Ectodermal cell (in vitro differentiated cells): ENCODE data around the gene TUBB6.
A peak's percentile ranks its signal among the peaks of the same experiment; 100 is the strongest.

Source experiments
- H3K27ac ChIP-seq: 2 replicates; pipeline ENCODE4 v1.7.0; 2013; ENCODE audit warnings: mild to moderate bottlenecking, low read depth, low read length; ENCODE audit not compliant: insufficient read depth, poor library complexity, severe bottlenecking
- H3K27me3 ChIP-seq: 2 replicates; pipeline ENCODE4 v1.7.0; 2013; ENCODE audit warnings: mild to moderate bottlenecking, low read length; ENCODE audit not compliant: insufficient read depth, control insufficient read depth, poor library complexity, severe bottlenecking
- H3K36me3 ChIP-seq: one replicate; pipeline ENCODE4 v1.7.0; 2013; ENCODE audit warnings: low read length; ENCODE audit not compliant: control insufficient read depth, insufficient read depth
- H3K4me1 ChIP-seq: one replicate; pipeline ENCODE4 v1.7.0; 2013; ENCODE audit warnings: low read length; ENCODE audit not compliant: control insufficient read depth, insufficient read depth
- H3K4me3 ChIP-seq: 2 replicates; pipeline ENCODE4 v1.7.0; 2013; ENCODE audit warnings: low read depth, low read length, control low read depth; ENCODE audit not compliant: insufficient read depth
- H3K9me3 ChIP-seq: 2 replicates; pipeline ENCODE4 v1.7.0; 2013; ENCODE audit warnings: mild to moderate bottlenecking, low read length, moderate library complexity; ENCODE audit not compliant: control insufficient read depth
- WGBS, 2 experiments: methylation state at CpG; one replicate each; pipeline ENCODE4 v1.1.7; 2013; ENCODE audit warnings: missing lambda C conversion rate in 2 of 2; 5-methylcytosine and 5-hydroxymethylcytosine counted together

TUBB6 gene

DNA sequence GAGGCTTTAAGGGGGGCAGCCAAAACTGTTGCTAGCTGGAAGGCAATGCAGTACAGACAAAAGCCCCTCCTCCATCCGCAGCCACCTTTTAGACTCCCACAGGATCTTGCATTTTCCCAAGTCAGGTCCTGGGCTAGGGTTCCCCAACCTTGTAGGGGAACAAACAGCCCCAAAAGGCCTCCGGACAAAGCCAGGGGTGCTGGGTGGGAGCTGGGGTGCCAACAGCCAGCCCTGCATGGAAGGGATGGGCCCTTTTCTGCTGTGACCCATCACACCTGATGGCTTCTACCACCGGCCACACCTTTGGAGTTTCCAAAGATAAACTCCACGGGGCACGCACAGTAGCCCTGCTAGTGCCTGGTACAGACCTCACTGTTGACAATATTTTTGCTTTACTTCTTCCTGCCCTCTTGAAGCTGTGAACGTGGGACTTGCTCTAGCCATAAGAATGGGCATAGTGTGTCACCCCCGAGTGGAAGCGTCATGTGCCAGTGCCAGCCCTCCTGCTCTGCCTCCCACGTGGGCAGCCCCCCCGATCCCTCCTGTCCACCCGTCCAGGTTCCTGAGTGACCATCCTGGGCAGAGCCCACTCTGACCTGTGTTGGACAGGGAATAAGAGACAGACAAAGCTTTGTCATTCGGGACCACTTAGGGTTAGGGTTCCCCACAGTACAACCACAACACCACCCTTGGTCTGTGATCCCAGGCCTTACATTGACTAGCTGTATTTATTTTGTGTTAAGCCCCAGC lies 18.8 kb downstream of the TUBB6 start:
- WGBS, 2 experiments: 95% methylated on average over 12 of the region's 12 CpGs
- H3K9me3 ChIP-seq: no peaks in the 10 kb centered on the region
- no peak overlapping the region for H3K27ac ChIP-seq
- peaks cover 14% of the 10 kb centered on the region for H3K36me3 ChIP-seq
- no peak overlapping the region for H3K4me3 ChIP-seq
- no peaks in the 10 kb centered on the region for H3K4me1 ChIP-seq
- no peaks in the 10 kb centered on the region for H3K27me3 ChIP-seq

DNA sequence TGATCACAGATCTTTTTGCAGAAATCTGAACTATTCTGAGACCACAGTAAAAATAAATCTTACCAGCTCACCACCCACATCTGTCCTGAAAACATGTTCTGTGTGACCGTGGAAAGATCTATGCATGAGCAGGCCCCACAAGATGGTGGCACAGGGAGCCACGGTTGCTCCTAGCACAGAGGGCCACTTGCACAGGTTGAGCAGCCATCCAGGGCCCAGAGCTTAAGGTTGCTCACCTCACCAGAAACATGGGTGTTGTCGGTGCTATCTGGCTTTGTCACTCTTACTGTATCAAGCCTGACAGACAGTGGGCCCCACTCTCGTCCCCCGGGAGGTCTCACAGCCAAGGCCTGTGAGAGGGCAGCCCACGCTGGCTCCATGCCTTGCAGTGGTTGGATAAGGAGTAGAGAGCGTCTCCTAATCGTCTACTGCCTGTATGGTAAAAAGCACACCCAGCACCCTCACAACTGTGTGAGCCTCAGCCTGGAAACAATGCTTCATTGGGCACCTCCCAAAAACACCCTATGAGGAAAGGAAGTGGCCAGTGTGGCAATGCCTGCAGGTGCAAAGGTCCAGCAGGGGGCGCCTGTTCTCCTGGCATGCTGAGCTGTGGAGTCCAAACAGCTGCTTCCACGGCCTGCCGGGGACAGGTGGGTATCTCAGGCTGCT lies 19.6 kb downstream of the TUBB6 start:
- H3K36me3 ChIP-seq: peaks cover 14% of the 10 kb centered on the region
- H3K4me3 ChIP-seq: no peak overlapping the region

DNA sequence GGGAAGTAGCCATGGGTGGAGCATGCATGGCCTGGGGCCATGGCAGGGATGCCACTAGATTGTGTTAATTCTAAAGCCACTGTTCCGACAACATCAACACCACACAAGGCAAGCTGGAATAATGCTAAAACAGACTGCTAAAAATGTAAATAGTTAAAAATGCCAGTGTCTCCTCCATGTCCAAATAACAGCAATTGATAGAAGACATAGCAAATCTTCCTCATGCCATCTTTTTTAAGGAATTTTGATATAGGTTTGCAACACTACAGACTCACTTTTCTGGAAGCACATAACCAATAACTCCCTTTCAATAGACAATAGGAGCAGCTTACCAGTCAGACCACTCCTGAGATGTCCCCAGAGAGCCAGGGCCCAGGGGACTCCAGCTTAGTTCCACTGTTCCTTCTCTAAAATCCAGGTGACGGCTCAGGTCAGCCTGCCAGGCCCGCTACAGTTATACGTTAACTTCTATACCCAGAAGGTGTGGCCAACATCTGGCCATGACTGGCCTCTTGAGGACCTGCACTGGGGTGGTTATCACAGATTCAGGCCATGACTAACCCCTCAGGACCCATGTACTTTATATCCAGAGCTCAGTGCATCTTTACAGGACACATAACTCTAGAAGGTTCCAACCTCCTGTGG lies 20.3 kb downstream of the TUBB6 start:
- H3K4me3 ChIP-seq: no peak overlapping the region
- no peak overlapping the region for H3K27ac ChIP-seq
- H3K36me3 ChIP-seq: peaks cover 14% of the 10 kb centered on the region
- no peaks in the 10 kb centered on the region for H3K4me1 ChIP-seq
- 94 to 96% methylated on average over 3 to 4 of the region's 4 CpGs for WGBS, 2 experiments
- H3K9me3 ChIP-seq: no peaks in the 10 kb centered on the region
- H3K27me3 ChIP-seq: no peaks in the 10 kb centered on the region

More for the DNA sequence above, 19.6 kb downstream of the TUBB6 start:
- Histone ChIP-seq H3K27ac (no peak overlapping the region), H3K4me1 (no peaks in the 10 kb centered on the region), H3K9me3 (no peaks in the 10 kb centered on the region), H3K27me3 (no peaks in the 10 kb centered on the region)
- WGBS, 2 experiments: 65 to 68% methylated on average over 11 of the region's 11 CpGs

DNA sequence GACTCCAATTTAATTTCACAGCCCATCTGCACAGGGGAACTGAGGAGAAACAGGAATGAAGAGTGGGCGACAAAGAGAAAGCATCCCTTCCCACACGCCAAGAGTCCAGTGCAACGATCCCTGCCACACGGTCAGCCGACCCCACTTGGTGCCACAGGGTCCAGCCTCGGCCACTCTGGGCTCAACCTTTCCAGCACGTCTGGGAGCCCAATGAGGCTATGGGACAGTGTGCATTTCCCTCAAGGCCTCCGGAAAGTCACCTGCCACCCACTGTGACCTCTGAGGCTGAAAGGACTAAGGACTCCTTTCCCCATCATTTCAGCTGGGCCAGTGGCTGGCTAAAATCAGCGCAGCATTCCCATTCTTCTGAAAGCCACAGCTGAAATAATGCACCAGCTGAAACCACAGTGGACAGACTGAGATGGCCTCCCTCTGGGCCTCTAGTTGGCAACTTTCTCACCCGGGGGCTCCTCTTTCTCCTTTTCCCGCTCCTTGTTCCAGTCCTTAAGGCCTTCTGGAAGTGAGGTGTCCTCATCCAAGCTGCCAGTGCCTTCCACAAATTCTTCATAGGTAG lies 21.2 kb downstream of the TUBB6 start:
- H3K27ac ChIP-seq: no peak overlapping the region
- 94 to 95% methylated on average over 11 of the region's 11 CpGs for WGBS, 2 experiments
- H3K4me1 ChIP-seq: peaks cover 6% of the 10 kb centered on the region
- no peaks in the 10 kb centered on the region for H3K9me3 ChIP-seq
- H3K4me3 ChIP-seq: no peak overlapping the region
- peaks cover 14% of the 10 kb centered on the region for H3K36me3 ChIP-seq
- no peaks in the 10 kb centered on the region for H3K27me3 ChIP-seq

DNA sequence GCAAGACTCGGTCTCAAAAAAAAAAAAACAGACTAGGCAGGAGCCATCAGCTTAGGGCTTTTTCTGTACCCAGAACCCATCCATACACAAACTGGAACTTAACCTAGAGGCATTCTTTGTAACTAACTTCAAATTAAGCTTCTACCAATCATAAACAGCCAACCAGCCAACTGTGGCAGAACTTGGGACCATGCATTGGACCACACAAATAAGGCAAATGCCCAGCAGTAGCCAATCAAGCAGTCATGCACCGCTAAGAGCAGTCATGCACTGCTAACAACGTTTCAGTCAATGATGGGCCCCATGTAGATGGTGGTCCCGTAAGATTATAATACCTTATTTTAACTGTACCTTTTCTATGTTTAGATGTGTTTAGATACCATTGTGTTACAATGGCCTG lies 22.7 kb downstream of the TUBB6 start:
- 90 to 95% methylated on average over 4 of the region's 4 CpGs for WGBS, 2 experiments
- H3K36me3 ChIP-seq: peaks cover 12% of the 10 kb centered on the region
- peaks cover 21% of the 10 kb centered on the region for H3K4me1 ChIP-seq
- no peak overlapping the region for H3K4me3 ChIP-seq
- no peak overlapping the region for H3K27ac ChIP-seq
- H3K27me3 ChIP-seq: no peaks in the 10 kb centered on the region
- no peaks in the 10 kb centered on the region for H3K9me3 ChIP-seq

DNA sequence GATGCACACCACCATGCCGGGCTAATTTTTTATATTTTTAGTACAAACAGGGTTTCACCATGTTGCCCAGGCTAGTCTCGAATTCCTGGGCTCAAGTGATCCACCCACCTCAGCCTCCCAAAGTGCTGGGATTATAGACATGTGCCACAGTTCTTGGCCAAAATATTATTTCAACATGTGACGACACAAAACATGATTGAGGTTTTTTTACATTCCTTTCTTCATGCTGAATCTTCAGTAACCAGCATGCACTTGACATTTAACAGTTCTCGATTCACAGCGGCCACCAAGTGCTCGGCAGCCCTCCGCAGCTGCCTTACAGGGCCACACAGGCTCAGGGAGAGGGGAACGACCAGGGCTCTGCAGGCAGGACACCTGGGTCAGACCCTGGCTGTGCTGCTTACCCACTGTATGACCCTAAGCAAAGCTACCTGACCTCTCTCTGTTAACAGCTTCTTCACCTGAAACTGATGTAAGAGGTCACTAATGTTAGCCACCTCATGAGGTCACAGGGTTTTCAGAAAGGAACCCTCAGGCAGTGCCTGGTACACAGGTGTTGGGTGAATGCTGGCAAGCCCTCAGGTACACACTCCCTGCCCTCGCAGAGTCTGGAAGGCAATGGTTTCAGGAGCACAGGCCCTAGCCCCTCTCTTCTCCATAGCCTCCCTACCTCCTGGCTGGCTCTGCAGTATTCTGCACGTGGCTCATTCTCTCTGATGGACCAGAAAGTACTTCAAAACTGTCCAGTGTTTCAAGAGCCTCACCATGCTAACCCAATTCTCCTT lies 25.7 kb downstream of the TUBB6 start:
- Histone ChIP-seq H3K27me3 (no peaks in the 10 kb centered on the region), H3K36me3 (no peaks in the 10 kb centered on the region), H3K4me1 (peaks cover 26% of the 10 kb centered on the region), H3K4me3 (no peak overlapping the region), H3K27ac (no peak overlapping the region), H3K9me3 (no peaks in the 10 kb centered on the region)
- WGBS, 2 experiments: 80% methylated on average over 10 of the region's 10 CpGs

DNA sequence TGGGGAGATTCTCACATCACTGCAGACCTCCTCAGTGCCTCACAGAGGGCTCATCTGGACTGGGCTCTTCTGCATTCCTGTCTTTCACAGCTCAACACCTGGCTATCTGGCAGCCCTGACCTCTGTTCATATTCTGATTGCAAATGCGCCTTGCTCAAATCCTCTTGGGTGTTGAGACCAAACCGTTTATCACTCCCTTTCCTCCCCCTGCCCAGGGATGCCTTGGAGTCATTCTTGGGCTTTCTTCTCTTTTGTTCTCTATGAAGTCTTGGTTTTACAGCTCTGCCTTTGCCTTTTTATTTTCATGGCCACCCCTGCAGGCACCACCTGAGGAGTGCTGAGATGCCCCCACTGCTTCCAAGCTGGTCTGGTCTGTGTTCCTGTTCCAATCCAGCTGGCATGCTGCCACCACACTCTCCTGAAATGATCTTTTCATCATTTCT lies 26.3 kb downstream of the TUBB6 start:
- peaks cover 26% of the 10 kb centered on the region for H3K4me1 ChIP-seq
- no peaks in the 10 kb centered on the region for H3K27me3 ChIP-seq
- no peaks in the 10 kb centered on the region for H3K36me3 ChIP-seq
- H3K27ac ChIP-seq: peak overlapping the region; percentile 79
- H3K9me3 ChIP-seq: no peaks in the 10 kb centered on the region
- 15 to 16% methylated on average over 2 of the region's 2 CpGs for WGBS, 2 experiments
- H3K4me3 ChIP-seq: no peak overlapping the region

DNA sequence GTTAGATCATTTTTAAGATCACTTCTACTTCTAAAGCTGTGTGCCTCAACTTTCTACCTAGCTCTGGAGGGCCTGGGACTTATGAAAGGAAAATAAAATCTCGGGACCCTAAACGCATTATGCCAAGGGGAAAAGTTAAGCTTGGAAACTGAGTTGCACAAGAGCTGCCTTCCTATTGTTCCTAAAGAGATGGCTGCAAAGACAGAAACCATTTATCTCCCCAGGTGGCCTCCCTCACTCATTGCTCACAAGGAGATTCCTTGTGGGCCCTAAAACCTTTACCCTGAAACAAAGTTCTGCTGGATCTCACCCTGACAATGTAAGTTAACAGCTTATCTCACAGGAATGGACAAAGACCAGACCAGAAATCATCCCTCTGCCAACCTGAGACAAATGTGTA lies 26.8 kb downstream of the TUBB6 start:
- Histone ChIP-seq H3K4me3 (peak overlapping the region; percentile 1), H3K36me3 (no peaks in the 10 kb centered on the region), H3K27ac (peak overlapping the region; percentile 79), H3K9me3 (no peaks in the 10 kb centered on the region), H3K27me3 (no peaks in the 10 kb centered on the region), H3K4me1 (peaks cover 26% of the 10 kb centered on the region)
- 18 to 21% methylated on average over 2 of the region's 2 CpGs for WGBS, 2 experiments

DNA sequence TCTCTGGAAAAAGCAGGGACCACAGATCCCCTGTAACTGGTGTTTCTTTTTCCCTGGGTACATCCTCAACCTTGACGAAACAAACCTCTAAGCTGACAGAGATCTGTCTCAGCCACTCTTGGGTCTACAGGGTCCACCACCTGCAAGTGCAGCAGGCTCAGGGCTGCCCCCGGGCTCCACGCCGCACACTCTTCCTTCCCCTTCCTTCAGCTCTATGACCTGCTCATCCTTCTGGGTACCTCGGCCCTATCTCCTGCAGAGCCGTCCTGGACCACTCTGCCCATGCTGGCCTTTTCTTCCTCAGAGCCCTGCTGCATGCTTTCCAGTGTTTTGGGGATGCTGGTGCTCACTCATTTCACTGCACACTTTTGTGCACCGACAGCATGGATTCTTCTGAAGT lies 27.5 kb downstream of the TUBB6 start:
- Histone ChIP-seq H3K36me3 (no peaks in the 10 kb centered on the region), H3K4me1 (peaks cover 26% of the 10 kb centered on the region), H3K27ac (peak overlapping the region; percentile 63), H3K4me3 (no peak overlapping the region), H3K27me3 (no peaks in the 10 kb centered on the region), H3K9me3 (no peaks in the 10 kb centered on the region)
- WGBS, 2 experiments: 73 to 74% methylated on average over 7 of the region's 7 CpGs
